ENCODE data around the gene DPH3.
A peak's percentile ranks its signal among the peaks of the same experiment; 100 is the strongest.

The DPH3 gene

DNA sequence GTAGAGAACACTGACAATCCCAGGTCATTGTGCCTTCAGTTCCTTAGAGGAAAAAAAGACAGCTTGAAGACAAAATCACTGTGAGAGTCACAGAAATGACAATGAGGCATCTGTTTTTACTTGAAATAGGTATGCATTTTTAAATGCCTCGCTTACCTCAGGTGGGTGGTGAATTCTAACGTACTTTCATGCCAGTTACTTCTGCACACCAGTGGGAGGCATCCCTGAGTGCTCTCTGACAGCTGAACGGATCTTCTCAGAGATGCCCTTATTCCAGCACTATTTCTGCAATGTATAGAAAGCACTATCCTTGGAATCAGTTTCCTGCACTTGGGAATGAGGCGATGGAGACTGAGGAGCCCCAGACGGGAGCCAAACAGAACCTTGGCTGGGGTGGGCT, 16.2 kb downstream of the DPH3 start:
- TF ChIP-seq RAD21 (IDR thresholded peaks at IDR 0.05; ENCODE audit: low read depth) = no peak
- TF ChIP-seq CEBPB (IDR thresholded peaks at IDR 0.05) = no peak
- TF ChIP-seq FOXM1 (IDR thresholded peaks at IDR 0.05; ENCODE audit: borderline replicate concordance, low read depth) = no peak
- TF ChIP-seq, protein P1, sequence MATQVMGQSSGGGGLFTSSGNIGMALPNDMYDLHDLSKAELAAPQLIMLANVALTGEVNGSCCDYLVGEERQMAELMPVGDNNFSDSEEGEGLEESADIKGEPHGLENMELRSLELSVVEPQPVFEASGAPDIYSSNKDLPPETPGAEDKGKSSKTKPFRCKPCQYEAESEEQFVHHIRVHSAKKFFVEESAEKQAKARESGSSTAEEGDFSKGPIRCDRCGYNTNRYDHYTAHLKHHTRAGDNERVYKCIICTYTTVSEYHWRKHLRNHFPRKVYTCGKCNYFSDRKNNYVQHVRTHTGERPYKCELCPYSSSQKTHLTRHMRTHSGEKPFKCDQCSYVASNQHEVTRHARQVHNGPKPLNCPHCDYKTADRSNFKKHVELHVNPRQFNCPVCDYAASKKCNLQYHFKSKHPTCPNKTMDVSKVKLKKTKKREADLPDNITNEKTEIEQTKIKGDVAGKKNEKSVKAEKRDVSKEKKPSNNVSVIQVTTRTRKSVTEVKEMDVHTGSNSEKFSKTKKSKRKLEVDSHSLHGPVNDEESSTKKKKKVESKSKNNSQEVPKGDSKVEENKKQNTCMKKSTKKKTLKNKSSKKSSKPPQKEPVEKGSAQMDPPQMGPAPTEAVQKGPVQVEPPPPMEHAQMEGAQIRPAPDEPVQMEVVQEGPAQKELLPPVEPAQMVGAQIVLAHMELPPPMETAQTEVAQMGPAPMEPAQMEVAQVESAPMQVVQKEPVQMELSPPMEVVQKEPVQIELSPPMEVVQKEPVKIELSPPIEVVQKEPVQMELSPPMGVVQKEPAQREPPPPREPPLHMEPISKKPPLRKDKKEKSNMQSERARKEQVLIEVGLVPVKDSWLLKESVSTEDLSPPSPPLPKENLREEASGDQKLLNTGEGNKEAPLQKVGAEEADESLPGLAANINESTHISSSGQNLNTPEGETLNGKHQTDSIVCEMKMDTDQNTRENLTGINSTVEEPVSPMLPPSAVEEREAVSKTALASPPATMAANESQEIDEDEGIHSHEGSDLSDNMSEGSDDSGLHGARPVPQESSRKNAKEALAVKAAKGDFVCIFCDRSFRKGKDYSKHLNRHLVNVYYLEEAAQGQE (IDR thresholded peaks at IDR 0.05; ENCODE audit: low read depth) = no peak
- TF ChIP-seq NFIC (IDR thresholded peaks at IDR 0.05) = no peak
- no peak for TF ChIP-seq CREB1 (IDR thresholded peaks at IDR 0.05; ENCODE audit: low read depth)
- no peak for TF ChIP-seq TEAD4 (IDR thresholded peaks at IDR 0.05)
- TF ChIP-seq, protein P2, sequence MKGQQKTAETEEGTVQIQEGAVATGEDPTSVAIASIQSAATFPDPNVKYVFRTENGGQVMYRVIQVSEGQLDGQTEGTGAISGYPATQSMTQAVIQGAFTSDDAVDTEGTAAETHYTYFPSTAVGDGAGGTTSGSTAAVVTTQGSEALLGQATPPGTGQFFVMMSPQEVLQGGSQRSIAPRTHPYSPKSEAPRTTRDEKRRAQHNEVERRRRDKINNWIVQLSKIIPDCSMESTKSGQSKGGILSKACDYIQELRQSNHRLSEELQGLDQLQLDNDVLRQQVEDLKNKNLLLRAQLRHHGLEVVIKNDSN (IDR thresholded peaks at IDR 0.05) = no peak
- TF ChIP-seq EGR1 (IDR thresholded peaks at IDR 0.05) = no peak
- TF ChIP-seq YY1 (IDR thresholded peaks at IDR 0.05; ENCODE audit: low read depth) = no peak
- TF ChIP-seq, protein P3, sequence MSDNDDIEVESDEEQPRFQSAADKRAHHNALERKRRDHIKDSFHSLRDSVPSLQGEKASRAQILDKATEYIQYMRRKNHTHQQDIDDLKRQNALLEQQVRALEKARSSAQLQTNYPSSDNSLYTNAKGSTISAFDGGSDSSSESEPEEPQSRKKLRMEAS (IDR thresholded peaks at IDR 0.05) = no peak
- TF ChIP-seq TAF1 (IDR thresholded peaks at IDR 0.05; ENCODE audit: low read depth) = no peak
- TF ChIP-seq TCF12 (IDR thresholded peaks at IDR 0.05; ENCODE audit: low read depth) = no peak
- TF ChIP-seq EP300 (IDR thresholded peaks at IDR 0.05; ENCODE audit: borderline replicate concordance) = no peak
- TF ChIP-seq ZBTB7A (IDR thresholded peaks at IDR 0.05; ENCODE audit: low read depth) = no peak

DNA sequence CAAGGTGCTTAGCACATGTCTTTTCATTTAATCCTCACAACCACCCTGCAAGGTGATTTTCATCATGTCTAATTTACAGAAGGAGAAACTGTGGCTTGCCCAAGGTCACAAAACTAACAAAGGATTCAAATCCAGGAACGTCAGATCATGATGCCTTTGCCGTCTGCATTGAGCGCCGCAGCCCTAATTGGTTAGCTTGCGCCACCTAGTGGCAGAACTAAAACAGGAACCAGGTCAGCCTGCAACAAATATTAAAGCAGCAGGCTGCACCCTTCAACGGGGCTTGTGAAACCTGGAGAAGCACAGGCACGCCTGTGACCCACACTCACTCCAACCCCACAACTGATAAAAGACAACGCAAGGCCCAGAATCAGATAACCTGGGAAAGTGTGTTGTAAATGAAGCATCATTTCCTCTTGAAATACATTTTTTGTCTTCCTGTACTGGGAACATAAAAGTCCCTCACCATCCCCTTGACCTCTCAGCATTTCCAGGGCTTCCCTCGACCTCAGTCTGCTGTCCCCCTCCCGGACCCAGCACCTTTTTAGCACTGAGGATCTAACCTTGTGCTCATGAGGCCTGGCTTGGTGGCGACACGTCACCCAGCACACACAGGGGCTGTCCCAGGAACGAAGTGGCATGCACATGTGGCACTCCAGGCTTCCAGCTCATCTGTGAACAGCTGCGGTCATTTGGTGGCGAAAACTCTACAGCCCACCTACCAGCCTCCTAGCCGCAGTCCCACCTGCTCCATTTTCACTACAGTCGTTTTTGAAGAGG, 17.3 kb downstream of the DPH3 start:
- TF ChIP-seq RAD21 (IDR thresholded peaks at IDR 0.05; ENCODE audit: low read depth) (peak; percentile 96), FOXM1 (IDR thresholded peaks at IDR 0.05; ENCODE audit: borderline replicate concordance, low read depth) (no peak)

DNA sequence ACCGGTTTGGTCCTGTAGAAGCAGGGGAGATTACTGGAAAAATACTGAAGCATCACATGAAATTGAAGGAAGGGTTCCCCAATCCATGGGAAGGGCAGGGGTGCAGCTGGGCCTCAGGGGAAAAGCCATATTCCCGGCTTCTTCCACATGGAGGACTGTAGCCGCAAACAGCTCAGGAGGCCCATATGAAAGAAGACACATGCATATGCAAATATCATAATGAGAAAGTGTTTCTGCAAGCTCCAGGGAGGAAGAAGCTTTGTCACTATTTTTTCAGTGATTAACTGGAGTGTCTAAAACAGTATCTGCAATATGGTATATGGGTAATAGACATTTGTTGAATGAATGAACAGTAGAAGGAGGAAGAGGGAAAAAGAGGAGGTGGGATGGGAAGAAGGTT, 19.1 kb downstream of the DPH3 start:
- TF ChIP-seq TAF1 (IDR thresholded peaks at IDR 0.05; ENCODE audit: low read depth) = no peak
- no peak for TF ChIP-seq EP300 (IDR thresholded peaks at IDR 0.05; ENCODE audit: borderline replicate concordance)
- TF ChIP-seq ZBTB7A (IDR thresholded peaks at IDR 0.05; ENCODE audit: low read depth) = no peak
- TF ChIP-seq TCF12 (IDR thresholded peaks at IDR 0.05; ENCODE audit: low read depth) = no peak
- no peak for TF ChIP-seq CREB1 (IDR thresholded peaks at IDR 0.05; ENCODE audit: low read depth)
- no peak for TF ChIP-seq TEAD4 (IDR thresholded peaks at IDR 0.05)
- TF ChIP-seq, protein P3 (IDR thresholded peaks at IDR 0.05) = no peak
- no peak for TF ChIP-seq FOXM1 (IDR thresholded peaks at IDR 0.05; ENCODE audit: borderline replicate concordance, low read depth)
- no peak for TF ChIP-seq RAD21 (IDR thresholded peaks at IDR 0.05; ENCODE audit: low read depth)
- TF ChIP-seq EGR1 (IDR thresholded peaks at IDR 0.05) = no peak
- no peak for TF ChIP-seq CEBPB (IDR thresholded peaks at IDR 0.05)
- TF ChIP-seq, protein P2 (IDR thresholded peaks at IDR 0.05) = no peak
- TF ChIP-seq YY1 (IDR thresholded peaks at IDR 0.05; ENCODE audit: low read depth) = no peak
- no peak for TF ChIP-seq NFIC (IDR thresholded peaks at IDR 0.05)
- TF ChIP-seq, protein P1 (IDR thresholded peaks at IDR 0.05; ENCODE audit: low read depth) = no peak

DNA sequence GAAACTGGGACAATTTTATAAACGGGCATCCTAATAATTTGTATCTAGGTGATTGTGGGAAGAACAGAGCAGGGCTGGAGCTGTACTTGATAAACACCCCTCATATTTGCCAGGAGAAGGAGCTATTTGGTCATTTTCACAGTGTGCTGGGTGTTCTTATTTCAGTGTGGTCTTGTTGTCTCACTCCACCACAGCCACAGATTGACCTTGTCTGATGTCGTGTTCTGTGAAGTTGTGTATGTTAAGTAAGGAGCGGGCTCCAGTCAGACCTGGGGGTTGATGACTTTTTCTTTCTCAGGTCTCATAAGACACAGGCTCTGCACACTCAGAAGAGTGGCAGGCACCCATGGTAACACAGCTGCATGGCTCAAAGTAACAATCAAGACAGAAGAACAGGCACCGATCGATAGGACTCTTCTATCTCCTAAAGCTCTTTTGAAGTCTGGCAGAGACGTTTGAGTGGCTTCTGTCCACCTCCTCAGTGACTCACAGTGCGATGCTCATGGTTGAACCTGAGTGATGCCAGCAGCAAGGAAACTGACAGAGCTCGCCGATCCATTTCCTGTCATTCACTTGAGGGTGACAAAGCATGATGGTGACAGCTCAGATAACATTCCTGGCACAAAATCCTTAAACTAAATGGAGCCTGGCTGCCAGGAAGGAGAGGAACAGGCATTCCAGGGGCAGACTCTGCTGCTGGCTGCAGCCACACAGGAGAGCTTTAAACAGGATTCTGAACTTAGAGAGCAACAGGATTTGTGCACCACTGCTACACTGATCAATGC, 20.8 kb downstream of the DPH3 start:
- TF ChIP-seq TEAD4 (IDR thresholded peaks at IDR 0.05) = no peak
- TF ChIP-seq, protein P2 (IDR thresholded peaks at IDR 0.05) = no peak
- TF ChIP-seq YY1 (IDR thresholded peaks at IDR 0.05; ENCODE audit: low read depth) = no peak
- no peak for TF ChIP-seq CREB1 (IDR thresholded peaks at IDR 0.05; ENCODE audit: low read depth)
- TF ChIP-seq TAF1 (IDR thresholded peaks at IDR 0.05; ENCODE audit: low read depth) = no peak
- TF ChIP-seq, protein P1 (IDR thresholded peaks at IDR 0.05; ENCODE audit: low read depth) = no peak
- TF ChIP-seq, protein P3 (IDR thresholded peaks at IDR 0.05) = no peak
- no peak for TF ChIP-seq TCF12 (IDR thresholded peaks at IDR 0.05; ENCODE audit: low read depth)
- TF ChIP-seq NFIC (IDR thresholded peaks at IDR 0.05) = no peak
